ENCODE results near the gene KLHDC3. TPM values are rescaled to one million over a fixed set of nuclear protein-coding genes. Genes with fewer than 3 reads are reported as not detected.

The KLHDC3 gene, protein sequence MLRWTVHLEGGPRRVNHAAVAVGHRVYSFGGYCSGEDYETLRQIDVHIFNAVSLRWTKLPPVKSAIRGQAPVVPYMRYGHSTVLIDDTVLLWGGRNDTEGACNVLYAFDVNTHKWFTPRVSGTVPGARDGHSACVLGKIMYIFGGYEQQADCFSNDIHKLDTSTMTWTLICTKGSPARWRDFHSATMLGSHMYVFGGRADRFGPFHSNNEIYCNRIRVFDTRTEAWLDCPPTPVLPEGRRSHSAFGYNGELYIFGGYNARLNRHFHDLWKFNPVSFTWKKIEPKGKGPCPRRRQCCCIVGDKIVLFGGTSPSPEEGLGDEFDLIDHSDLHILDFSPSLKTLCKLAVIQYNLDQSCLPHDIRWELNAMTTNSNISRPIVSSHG
- 53.7 and 81.1 TPM in 2 replicates for total RNA-seq (2014; rRNA removed; shearing (Covaris generic); ENCODE audit: low replicate concordance)

DNA sequence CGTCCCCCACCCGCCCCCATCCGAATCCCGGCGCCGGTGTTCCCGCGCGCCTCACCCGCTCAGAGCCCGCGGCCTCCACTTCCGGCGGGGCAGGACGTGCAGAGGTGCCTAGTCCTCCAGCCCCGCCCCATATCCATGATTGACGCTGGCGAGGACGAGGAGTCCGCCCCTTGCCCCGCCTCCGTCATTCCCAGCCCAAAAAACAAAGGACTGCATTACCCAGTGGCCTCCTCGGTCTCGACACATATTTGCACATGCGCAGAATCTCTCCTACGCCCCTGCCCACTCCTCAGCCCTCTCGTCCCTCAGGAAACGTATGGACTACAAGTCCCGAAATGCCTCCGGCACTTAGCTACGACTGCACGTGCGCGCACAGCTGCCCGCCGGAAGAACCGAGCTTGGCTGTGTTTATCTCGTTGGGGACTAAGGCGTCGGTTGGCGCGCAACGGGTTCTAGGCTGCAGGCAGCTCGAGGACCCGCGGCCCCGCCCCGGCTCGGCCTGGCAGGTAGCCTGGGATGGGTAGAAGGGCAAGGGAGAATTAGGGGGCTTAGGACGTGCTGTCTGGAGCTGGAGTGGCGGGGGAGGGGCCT, at the start of gene KLHDC3, which contains the start of gene MEA1:
Gene KLHDC3 (plus strand): TSS at position 407 of the 591 bp plus-strand sequence. CDS start 2,944 bp downstream, outside the sequence.
Gene MEA1 (minus strand): TSS at position 104 of the 591 bp plus-strand sequence. CDS start 133 bp downstream, outside the sequence.
- peak within 1 kb of the TSS; percentile 96 for H3K4me3 ChIP-seq (ENCODE audit: low read length)
- H3K27me3 ChIP-seq (ENCODE audit: low read length): no peaks in the 10 kb centered on the region
- peaks cover 26% of the 10 kb centered on the region for H3K4me1 ChIP-seq (ENCODE audit: low read length)
- 0 out of 2 replicates have a peak, but pooled peaks cover 16% of the 10 kb centered on the region for H3K36me3 ChIP-seq (ENCODE audit: insufficient read depth, low read length)
- peaks cover 56% of the 10 kb centered on the region for H3K79me2 ChIP-seq (ENCODE audit: low read length)
- H3K9ac ChIP-seq (ENCODE audit: low read length): peak within 1 kb of the TSS; percentile 93
- peak; percentile 100 for DNase-seq
- H4K20me1 ChIP-seq (ENCODE audit: insufficient read depth, low read depth, low read length): no peaks in the 10 kb centered on the region
- H3K4me2 ChIP-seq (ENCODE audit: low read depth, low read length, poor library complexity, severe bottlenecking): peak within 1 kb of the TSS; percentile 96
- no peak within 1 kb of the TSS for H2AFZ ChIP-seq (ENCODE audit: low read length)
- no peaks in the 10 kb centered on the region for H3K9me3 ChIP-seq (ENCODE audit: low read length)
- no peaks in the 10 kb centered on the region for H3K9me2 ChIP-seq (replicated peaks; ENCODE audit: insufficient read depth, low read length)
- peak within 1 kb of the TSS; percentile 39; the same call in 1 of the 2 replicates for H3K27ac ChIP-seq (ENCODE audit: low read length)

DNA sequence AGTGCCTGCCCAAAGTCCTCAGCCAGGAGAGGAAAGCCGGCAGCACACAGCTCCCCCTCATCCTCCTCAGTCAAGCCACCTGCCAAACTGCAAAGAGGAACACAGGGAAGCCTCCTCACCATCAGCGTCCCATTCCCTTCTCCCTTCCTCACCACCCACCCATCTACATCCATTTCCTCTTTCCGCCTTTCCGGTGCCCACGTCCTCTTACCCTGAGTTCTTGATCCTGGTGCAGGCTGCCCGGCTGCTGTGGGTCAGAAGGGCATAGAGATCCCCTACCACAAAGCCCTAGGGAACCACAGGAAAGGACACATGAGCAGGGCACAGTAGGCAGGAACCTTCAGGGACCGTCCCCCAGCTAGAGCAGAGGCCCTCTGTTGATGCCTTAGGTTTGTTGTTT, 47.5 kb upstream of the KLHDC3 start:
- Histone ChIP-seq H3K9ac (ENCODE audit: low read length) (no peak overlapping the region), H3K79me2 (ENCODE audit: low read length) (no peaks in the 10 kb centered on the region), H3K4me1 (ENCODE audit: low read length) (no peaks in the 10 kb centered on the region), H3K27ac (ENCODE audit: low read length) (no peak overlapping the region), H3K36me3 (ENCODE audit: insufficient read depth, low read length) (no peaks in the 10 kb centered on the region), H2AFZ (ENCODE audit: low read length) (no peak overlapping the region), H3K9me2 (replicated peaks; ENCODE audit: insufficient read depth, low read length) (no peaks in the 10 kb centered on the region), H3K4me2 (ENCODE audit: low read depth, low read length, poor library complexity, severe bottlenecking) (no peak overlapping the region), H3K9me3 (ENCODE audit: low read length) (no peaks in the 10 kb centered on the region), H3K27me3 (ENCODE audit: low read length) (no peaks in the 10 kb centered on the region), H3K4me3 (ENCODE audit: low read length) (no peak overlapping the region), H4K20me1 (ENCODE audit: insufficient read depth, low read depth, low read length) (no peaks in the 10 kb centered on the region)
- DNase-seq: no peak

DNA sequence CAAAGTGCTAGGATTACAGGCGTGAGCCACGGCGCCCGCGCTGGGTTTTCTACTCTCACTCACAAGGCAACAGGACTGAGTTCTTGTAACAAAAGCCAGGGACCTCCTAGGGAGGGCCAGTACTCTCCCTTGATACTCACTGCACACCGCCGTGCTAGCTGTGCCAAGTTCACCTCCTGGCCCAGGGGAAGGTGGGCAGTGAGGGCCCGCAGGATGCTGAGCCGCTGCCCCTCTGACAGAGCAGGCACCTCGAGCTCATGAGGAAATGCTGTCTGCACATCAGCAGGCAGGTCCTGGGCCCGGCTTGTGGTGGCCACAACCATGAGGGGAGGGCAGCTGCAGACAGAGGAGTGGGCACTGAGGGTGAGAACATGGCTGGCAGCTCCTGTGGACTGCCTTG, 46.8 kb upstream of the KLHDC3 start:
- Histone ChIP-seq H2AFZ (ENCODE audit: low read length) (no peak overlapping the region), H3K27ac (ENCODE audit: low read length) (no peak overlapping the region), H3K9ac (ENCODE audit: low read length) (no peak overlapping the region), H3K4me3 (ENCODE audit: low read length) (no peak overlapping the region), H3K4me2 (ENCODE audit: low read depth, low read length, poor library complexity, severe bottlenecking) (no peak overlapping the region), H3K79me2 (ENCODE audit: low read length) (no peaks in the 10 kb centered on the region), H3K9me3 (ENCODE audit: low read length) (no peaks in the 10 kb centered on the region), H4K20me1 (ENCODE audit: insufficient read depth, low read depth, low read length) (no peaks in the 10 kb centered on the region), H3K36me3 (ENCODE audit: insufficient read depth, low read length) (no peaks in the 10 kb centered on the region), H3K4me1 (ENCODE audit: low read length) (no peaks in the 10 kb centered on the region), H3K27me3 (ENCODE audit: low read length) (no peaks in the 10 kb centered on the region), H3K9me2 (replicated peaks; ENCODE audit: insufficient read depth, low read length) (no peaks in the 10 kb centered on the region)
- no peak for DNase-seq

GRCh38 chr6:42968126-42968701, 45.8 kb upstream of the KLHDC3 start:
- no peaks in the 10 kb centered on the region for H3K36me3 ChIP-seq (ENCODE audit: insufficient read depth, low read length)
- H3K4me3 ChIP-seq (ENCODE audit: low read length): no peak overlapping the region

GRCh38 chr6:42968783-42969182, 45.3 kb upstream of the KLHDC3 start:
- Histone ChIP-seq H3K9me2 (replicated peaks; ENCODE audit: insufficient read depth, low read length) (no peaks in the 10 kb centered on the region), H3K4me3 (ENCODE audit: low read length) (no peak overlapping the region)

More at GRCh38 chr6:42968126-42968701, 45.8 kb upstream of the KLHDC3 start:
- Histone ChIP-seq H3K9ac (ENCODE audit: low read length) (no peak overlapping the region), H3K4me2 (ENCODE audit: low read depth, low read length, poor library complexity, severe bottlenecking) (no peak overlapping the region), H4K20me1 (ENCODE audit: insufficient read depth, low read depth, low read length) (no peaks in the 10 kb centered on the region), H3K79me2 (ENCODE audit: low read length) (no peaks in the 10 kb centered on the region), H3K4me1 (ENCODE audit: low read length) (no peaks in the 10 kb centered on the region), H3K27ac (ENCODE audit: low read length) (no peak overlapping the region), H3K27me3 (ENCODE audit: low read length) (no peaks in the 10 kb centered on the region), H3K9me2 (replicated peaks; ENCODE audit: insufficient read depth, low read length) (no peaks in the 10 kb centered on the region), H2AFZ (ENCODE audit: low read length) (no peak overlapping the region), H3K9me3 (ENCODE audit: low read length) (no peaks in the 10 kb centered on the region)
- DNase-seq: no peak

DNA sequence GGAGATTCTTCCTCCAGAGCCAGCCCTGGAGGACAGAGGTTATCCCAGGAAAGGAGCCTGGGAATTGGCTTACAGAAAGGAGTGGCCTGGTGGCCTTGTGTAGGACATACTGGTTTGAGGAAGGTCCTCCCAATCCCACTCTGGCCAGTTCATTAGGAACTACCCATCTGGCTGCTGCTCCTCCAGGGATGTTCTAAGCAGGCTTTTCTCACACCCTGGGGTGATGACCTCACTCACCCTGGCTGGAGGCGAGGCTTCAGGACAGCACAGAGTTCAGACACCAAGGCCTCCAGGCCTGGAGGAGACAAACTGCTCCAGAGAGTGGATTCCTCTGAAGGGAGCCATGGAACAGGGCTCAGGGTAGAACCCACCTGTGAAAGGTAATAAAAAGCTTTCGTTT, 44.6 kb upstream of the KLHDC3 start:
- H3K79me2 ChIP-seq (ENCODE audit: low read length): no peaks in the 10 kb centered on the region
- H4K20me1 ChIP-seq (ENCODE audit: insufficient read depth, low read depth, low read length): no peaks in the 10 kb centered on the region
- H3K9ac ChIP-seq (ENCODE audit: low read length): no peak overlapping the region
- H3K4me2 ChIP-seq (ENCODE audit: low read depth, low read length, poor library complexity, severe bottlenecking): no peak overlapping the region
- H3K9me3 ChIP-seq (ENCODE audit: low read length): no peaks in the 10 kb centered on the region
- H3K27me3 ChIP-seq (ENCODE audit: low read length): no peaks in the 10 kb centered on the region
- H3K9me2 ChIP-seq (replicated peaks; ENCODE audit: insufficient read depth, low read length): no peaks in the 10 kb centered on the region
- no peak overlapping the region for H3K4me3 ChIP-seq (ENCODE audit: low read length)
- H2AFZ ChIP-seq (ENCODE audit: low read length): no peak overlapping the region
- H3K27ac ChIP-seq (ENCODE audit: low read length): no peak overlapping the region
- H3K36me3 ChIP-seq (ENCODE audit: insufficient read depth, low read length): no peaks in the 10 kb centered on the region
- no peaks in the 10 kb centered on the region for H3K4me1 ChIP-seq (ENCODE audit: low read length)
- no peak for DNase-seq

More at GRCh38 chr6:42968783-42969182, 45.3 kb upstream of the KLHDC3 start:
- Histone ChIP-seq H3K27ac (ENCODE audit: low read length) (no peak overlapping the region), H3K9ac (ENCODE audit: low read length) (no peak overlapping the region), H3K4me1 (ENCODE audit: low read length) (no peaks in the 10 kb centered on the region), H3K27me3 (ENCODE audit: low read length) (no peaks in the 10 kb centered on the region), H3K4me2 (ENCODE audit: low read depth, low read length, poor library complexity, severe bottlenecking) (no peak overlapping the region), H4K20me1 (ENCODE audit: insufficient read depth, low read depth, low read length) (no peaks in the 10 kb centered on the region), H3K36me3 (ENCODE audit: insufficient read depth, low read length) (no peaks in the 10 kb centered on the region), H2AFZ (ENCODE audit: low read length) (no peak overlapping the region), H3K9me3 (ENCODE audit: low read length) (no peaks in the 10 kb centered on the region), H3K79me2 (ENCODE audit: low read length) (no peaks in the 10 kb centered on the region)
- no peak for DNase-seq

DNA sequence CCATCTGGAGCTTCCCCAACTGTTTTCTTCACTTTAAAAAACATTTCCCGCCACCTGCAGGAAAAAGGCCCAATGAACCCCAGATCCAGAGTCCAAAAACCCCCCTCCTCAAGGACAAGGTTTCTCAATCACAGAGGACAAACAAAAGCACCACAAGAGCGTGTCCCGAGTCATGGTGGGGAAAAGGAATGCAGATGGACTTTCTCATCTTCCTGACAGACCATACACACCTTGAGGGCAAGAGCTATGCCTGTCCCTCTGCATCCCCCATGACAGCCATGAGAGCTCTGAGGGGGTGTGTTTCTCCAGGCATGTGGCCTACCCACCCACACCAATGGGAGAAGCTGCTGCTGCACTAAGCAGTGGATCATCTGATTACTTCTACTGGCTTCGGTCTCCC, 44.1 kb upstream of the KLHDC3 start:
- no peak overlapping the region for H3K4me2 ChIP-seq (ENCODE audit: low read depth, low read length, poor library complexity, severe bottlenecking)
- DNase-seq: no peak
- no peaks in the 10 kb centered on the region for H3K9me2 ChIP-seq (replicated peaks; ENCODE audit: insufficient read depth, low read length)
- H3K4me1 ChIP-seq (ENCODE audit: low read length): no peaks in the 10 kb centered on the region
- H3K9ac ChIP-seq (ENCODE audit: low read length): no peak overlapping the region
- H3K36me3 ChIP-seq (ENCODE audit: insufficient read depth, low read length): no peaks in the 10 kb centered on the region
- peaks cover under 1% of the 10 kb centered on the region; the same call in 1 of the 2 replicates for H3K79me2 ChIP-seq (ENCODE audit: low read length)
- no peaks in the 10 kb centered on the region for H3K27me3 ChIP-seq (ENCODE audit: low read length)
- no peak overlapping the region for H3K27ac ChIP-seq (ENCODE audit: low read length)
- no peaks in the 10 kb centered on the region for H4K20me1 ChIP-seq (ENCODE audit: insufficient read depth, low read depth, low read length)
- no peaks in the 10 kb centered on the region for H3K9me3 ChIP-seq (ENCODE audit: low read length)
- H2AFZ ChIP-seq (ENCODE audit: low read length): no peak overlapping the region
- H3K4me3 ChIP-seq (ENCODE audit: low read length): no peak overlapping the region
